NCI-H69 (cell line): ENCODE results near the gene TRIM52.
"Not testable (repeated sequence)": the region's sequence is repeated elsewhere in the genome, so short reads cannot be mapped to it uniquely, and the experiment has no call there.

Source experiments
- DNase-seq: peaks from one replicate; lab custom pipeline; 2025; lab: John Stamatoyannopoulos, UW

Gene TRIM52

DNA sequence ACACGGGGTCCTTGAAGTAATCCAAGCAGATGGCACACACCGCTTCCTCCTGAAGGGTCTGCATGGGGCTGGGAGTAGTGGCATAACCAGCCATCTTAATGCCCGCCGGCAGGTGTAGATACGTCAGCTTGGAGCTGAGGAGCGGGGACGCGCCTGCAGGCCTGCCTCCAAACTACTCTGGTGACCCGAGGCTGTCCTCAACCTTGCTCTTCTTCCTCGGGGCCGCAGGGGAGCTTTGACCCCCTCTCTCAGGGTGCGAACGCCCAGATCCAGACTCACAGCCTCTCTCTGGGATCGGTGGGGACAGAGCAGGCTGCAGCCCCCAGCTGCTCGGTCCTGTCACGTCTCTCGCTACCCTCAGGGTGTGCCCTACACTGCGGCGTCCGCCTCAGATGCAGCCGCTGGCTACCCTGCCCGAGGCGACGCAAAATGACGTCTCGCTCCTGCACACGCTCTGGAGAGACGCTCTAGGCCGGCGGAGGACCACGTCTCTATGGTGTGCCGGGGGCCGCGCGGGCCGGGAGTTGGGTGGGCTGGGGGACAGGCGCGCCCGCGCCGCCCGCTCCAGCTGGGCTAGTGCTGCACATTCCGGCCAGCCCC lies at the start of gene TRIM52:
TSS of gene TRIM52 (minus strand) at position 424 of the 600 bp plus-strand sequence. CDS start at position 94, 330 bp downstream.
- no peak for DNase-seq

- DNase-seq: not testable (repeated sequence)
Observed at GRCh38 chr5:181287331-181287730, 26.4 kb upstream of the TRIM52 start.

GRCh38 chr5:181285962-181286705 lies 25.2 kb upstream of the TRIM52 start:
- DNase-seq: not testable (repeated sequence)

DNA sequence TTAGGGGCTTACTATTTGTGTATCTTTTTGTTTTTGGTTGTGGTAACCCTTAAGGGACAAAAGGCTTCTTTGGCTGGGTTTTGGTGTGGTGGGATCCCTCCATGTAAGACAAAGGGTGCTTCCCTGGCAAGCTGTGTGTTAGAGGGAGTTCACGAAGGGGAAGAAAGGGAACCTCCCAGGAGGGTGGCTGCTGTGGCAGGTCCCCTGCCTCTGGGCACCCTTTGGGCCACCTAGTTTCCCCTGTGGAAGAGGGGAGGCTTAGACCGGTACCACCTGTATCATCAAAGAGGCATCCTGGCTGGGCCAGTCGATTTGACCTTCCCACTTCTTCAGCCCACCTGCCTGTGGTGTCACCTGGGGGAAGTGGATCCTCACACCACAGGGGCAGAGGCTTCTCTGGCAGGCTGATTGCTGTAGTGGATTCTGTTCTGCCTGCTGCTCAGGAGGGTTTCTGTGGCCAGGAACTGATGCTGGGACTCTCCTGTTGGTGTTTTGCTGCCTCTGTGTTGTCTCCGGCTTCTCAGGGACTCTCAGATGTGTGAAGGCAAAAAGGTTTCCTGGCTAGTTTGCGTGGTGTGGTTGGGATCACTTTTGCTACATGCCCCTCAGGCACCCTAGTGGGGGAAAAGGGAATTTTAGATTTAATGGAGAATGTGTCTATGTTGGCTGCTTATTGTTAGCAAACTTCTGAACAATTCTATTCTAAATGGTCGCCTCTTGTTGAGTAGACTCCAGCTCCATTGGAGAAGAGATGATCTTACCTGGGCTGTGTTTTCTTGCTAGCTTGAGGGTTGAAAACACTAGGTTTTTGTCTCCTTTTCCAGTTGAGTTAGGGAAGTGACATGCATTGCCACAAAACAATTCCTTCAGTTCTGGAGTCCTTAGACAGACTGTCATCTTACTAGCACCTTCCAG lies 23.2 kb upstream of the TRIM52 start:
- DNase-seq: not testable (repeated sequence)

DNA sequence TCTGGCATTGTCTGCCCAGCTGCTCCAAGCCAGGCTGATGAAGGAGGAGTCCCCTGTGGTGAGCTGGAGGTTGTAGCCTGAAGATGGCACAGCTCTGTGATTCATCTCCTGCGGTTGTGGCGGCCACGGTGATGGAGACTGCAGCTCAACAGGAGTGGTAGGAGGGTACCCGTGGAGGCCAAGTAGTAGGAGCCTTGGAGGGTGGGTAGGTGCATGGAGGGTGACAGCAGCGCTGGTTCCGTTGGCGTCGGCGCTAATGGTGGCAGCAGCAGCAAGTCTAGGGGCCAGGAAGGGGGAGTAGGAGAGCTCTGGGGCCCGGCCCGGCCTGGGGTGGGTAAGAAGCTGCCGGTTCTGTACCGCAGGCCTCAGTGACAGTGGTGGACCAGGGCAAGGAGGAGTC lies 22.4 kb upstream of the TRIM52 start:
- no peak for DNase-seq

GRCh38 chr5:181282874-181283273 lies 21.9 kb upstream of the TRIM52 start:
- no peak for DNase-seq

DNA sequence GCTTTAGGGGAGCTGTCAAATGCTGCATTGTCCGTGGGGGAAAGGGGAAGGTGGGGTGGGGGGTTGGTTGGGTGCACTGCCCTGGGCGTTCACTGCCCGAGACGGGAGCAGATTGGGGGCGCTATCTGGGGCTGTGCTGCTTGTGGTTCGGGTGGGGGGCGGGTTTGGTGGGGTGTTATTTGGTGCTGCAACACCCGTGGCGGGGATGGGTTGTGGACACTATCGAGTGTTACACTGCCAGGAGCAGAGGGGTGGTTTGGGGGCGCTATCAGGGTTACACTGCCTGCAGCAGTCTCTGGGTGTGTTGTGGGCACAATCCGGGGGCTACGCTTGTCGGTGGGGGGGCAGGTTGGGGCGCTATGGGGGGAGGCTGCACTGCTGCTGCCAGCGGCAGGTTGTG lies 21.5 kb upstream of the TRIM52 start:
- DNase-seq: not testable (repeated sequence)

DNA sequence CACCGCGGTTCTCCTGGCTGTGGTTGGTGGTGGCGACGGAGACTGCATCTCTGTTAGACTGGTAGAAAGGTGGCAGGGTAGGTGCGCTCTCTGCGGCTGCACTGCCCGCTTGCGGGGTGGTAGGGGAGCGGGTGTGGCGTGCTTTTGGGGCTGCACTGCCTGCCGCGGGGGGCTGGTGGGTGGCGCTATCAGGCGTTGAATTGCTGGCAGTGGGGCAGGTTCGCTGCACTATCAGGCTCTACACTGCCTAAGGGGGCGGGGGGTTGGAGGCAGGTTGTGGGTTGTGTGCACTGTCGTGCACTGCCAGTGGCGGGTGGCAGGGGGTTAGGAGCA lies 21.0 kb upstream of the TRIM52 start:
- DNase-seq: no peak

- DNase-seq: no peak
Observed at GRCh38 chr5:181281077-181281983, 20.4 kb upstream of the TRIM52 start.

DNA sequence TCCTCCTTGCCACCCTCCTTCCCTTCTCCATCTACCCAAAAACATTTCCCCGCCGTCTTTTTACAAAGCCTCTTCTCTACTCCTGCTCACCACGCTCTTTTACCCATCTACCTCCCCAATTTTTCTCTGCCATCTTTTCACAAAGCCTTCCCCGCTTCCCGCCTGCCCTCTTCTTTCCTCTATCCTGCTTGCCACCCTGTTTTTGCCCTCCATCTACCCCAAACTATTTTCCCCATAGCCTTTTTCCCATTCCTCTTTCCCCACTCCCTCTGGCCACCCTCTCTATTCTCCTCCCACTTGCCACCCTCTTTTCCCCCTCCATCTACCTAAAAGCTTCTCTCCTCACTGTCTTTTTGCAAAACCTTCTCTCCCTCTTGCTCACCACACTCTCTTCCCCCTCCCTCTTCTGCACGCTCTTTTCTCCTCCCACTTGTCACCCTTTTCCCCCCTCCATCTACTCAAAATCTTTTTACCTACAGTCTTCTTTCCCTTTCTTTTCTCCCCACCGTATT lies 19.4 kb upstream of the TRIM52 start:
- DNase-seq: no peak

DNA sequence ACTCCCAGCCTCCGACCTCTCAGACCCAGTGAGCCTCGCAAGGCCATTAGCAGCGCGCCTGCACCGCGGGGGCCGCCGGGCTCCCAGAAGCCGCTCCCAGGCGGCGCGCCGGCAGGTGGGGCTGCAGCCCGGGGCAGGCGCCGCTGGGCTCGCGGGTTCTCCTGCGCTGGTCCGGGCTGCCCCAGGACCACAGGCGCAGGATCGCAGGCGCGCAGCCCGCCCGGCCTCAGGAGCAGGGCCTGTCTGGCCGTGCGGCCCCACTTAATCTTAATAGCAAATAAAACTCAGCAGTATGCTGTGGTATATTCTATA lies 12.4 kb upstream of the TRIM52 start:
- DNase-seq: not testable (repeated sequence)

- DNase-seq: no peak
Observed at GRCh38 chr5:181271081-181271480, 10.1 kb upstream of the TRIM52 start.

- DNase-seq: not testable (repeated sequence)
Observed at GRCh38 chr5:181267907-181268306, 7.0 kb upstream of the TRIM52 start.

DNA sequence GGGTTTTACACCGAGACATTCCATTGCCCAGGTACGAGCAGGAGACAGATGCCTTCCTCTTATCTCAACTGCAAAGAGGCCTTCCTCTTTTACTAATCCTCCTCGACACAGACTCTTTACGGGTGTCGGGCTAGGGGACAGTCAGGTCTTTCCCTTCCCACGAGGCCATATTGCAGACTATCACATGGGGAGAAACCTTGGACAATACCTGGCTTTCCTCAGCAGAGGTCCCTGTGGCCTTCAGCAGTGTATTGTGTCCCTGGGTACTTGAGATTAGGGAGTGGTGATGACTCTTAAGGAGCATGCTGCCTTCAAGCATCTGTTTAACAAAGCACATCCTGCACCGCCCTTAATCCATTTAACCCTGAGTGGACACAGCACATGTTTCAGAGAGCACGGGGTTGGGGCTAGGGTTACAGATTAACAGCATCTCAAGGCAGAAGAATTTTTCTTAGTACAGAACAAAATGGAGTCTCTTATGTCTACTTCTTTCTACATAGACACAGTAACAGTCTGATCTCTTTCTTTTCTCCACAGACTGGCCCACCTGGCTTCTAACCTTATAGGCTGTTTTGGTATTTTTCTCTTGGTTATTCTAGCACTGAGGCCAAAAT lies 6.5 kb upstream of the TRIM52 start:
- not testable (repeated sequence) for DNase-seq

- no peak for DNase-seq
Observed at GRCh38 chr5:181265092-181265671, 4.2 kb upstream of the TRIM52 start.

- DNase-seq: no peak
Observed at GRCh38 chr5:181263633-181264032, 2.7 kb upstream of the TRIM52 start.

GRCh38 chr5:181261320-181262049 lies 542 bp upstream of the TRIM52 start:
- no peak for DNase-seq

GRCh38 chr5:181259974-181260719 lies 796 bp downstream of the TRIM52 start:
- no peak for DNase-seq

- DNase-seq: no peak
Observed at GRCh38 chr5:181259283-181259682, 1.7 kb downstream of the TRIM52 start.
